Measurements from ENCODE around the gene CCL17.
A peak's percentile ranks its signal among the peaks of the same experiment; 100 is the strongest.

CCL17 gene

GRCh38 chr16:57462978-57463362, 58.4 kb downstream of the CCL17 start:
- TF ChIP-seq, protein P1, sequence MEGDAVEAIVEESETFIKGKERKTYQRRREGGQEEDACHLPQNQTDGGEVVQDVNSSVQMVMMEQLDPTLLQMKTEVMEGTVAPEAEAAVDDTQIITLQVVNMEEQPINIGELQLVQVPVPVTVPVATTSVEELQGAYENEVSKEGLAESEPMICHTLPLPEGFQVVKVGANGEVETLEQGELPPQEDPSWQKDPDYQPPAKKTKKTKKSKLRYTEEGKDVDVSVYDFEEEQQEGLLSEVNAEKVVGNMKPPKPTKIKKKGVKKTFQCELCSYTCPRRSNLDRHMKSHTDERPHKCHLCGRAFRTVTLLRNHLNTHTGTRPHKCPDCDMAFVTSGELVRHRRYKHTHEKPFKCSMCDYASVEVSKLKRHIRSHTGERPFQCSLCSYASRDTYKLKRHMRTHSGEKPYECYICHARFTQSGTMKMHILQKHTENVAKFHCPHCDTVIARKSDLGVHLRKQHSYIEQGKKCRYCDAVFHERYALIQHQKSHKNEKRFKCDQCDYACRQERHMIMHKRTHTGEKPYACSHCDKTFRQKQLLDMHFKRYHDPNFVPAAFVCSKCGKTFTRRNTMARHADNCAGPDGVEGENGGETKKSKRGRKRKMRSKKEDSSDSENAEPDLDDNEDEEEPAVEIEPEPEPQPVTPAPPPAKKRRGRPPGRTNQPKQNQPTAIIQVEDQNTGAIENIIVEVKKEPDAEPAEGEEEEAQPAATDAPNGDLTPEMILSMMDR (IDR thresholded peaks at IDR 0.05; ENCODE audit: extremely low read depth, insufficient read depth, missing control alignments) = no peak
- peak; percentile 34 for DNase-seq (ENCODE audit: low spot score)
- in situ Hi-C loops (cut with MboI; ENCODE audit: low pct_unique_long_range_greater_than_20kb, low sequenced_read_pairs, unreplicated experiment) = no loop called here

GRCh38 chr16:57464523-57464922, 60.0 kb downstream of the CCL17 start:
- no peak for DNase-seq (ENCODE audit: low spot score)
- in situ Hi-C loops (cut with MboI; ENCODE audit: low pct_unique_long_range_greater_than_20kb, low sequenced_read_pairs, unreplicated experiment) = no loop called here
- TF ChIP-seq, protein P1 (IDR thresholded peaks at IDR 0.05; ENCODE audit: extremely low read depth, insufficient read depth, missing control alignments) = no peak
